Measurements from ENCODE around the gene RHBDD1.

DNA sequence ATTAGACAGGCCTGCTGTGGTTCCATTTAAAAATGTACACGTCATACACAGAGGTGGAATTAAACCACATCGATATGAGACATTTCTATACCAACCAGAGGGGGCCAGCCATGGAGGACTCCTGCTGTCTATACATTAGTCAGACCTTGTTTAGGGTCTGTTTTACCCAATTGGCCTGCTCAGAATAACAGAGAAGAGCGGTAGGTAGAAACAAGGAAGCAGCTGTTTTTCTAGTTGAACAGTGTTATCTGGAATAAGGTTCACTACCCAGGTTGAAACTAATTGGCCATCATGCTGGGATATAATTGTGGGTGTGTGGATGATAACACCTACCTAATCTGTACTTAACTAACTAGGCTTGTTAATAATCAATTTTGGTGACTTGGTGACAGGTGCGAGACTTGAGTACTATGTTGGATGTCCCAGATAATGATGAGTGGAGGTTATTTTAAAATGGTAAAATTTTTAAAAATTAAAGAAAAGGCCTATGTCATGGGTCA lies 47.5 kb downstream of the RHBDD1 start:
- no peak for TF ChIP-seq EZH2 (IDR thresholded peaks at IDR 0.05; ENCODE audit: borderline replicate concordance, low read depth, low read length, severe bottlenecking)
- TF ChIP-seq MAX (IDR thresholded peaks at IDR 0.05; ENCODE audit: insufficient read depth, insufficient read length): no peak
- TF ChIP-seq POLR2A (IDR thresholded peaks at IDR 0.05; ENCODE audit: low read depth, low read length): no peak
- TF ChIP-seq CTCF (IDR thresholded peaks at IDR 0.05; ENCODE audit: extremely low read depth in 1 of 2, insufficient read depth in 1 of 2, low read depth in 1 of 2, low read length in 2 of 2): no peak
- TF ChIP-seq POLR2AphosphoS5 (IDR thresholded peaks at IDR 0.05; ENCODE audit: insufficient read depth, low read depth, low read length): no peak
- TF ChIP-seq FOS (IDR thresholded peaks at IDR 0.05; ENCODE audit: borderline replicate concordance, insufficient read depth, low read length): no peak
